ENCODE measurements around the gene CAVIN4.
A peak's percentile ranks its signal among the peaks of the same experiment; 100 is the strongest.

CAVIN4 gene

GRCh38 chr9:100577776-100578448 is at the start of gene CAVIN4:
CAVIN4 (plus strand) TSS chr9:100578079; CDS start chr9:100578144, 65 bp downstream.
- in situ Hi-C loops (cut with MboI; ENCODE audit: low pct_unique_long_range_greater_than_20kb, low sequenced_read_pairs) = no loop called here
- DNase-seq = no peak

GRCh38 chr9:100534401-100534800 is 43.5 kb upstream of the CAVIN4 start:
- in situ Hi-C loops (cut with MboI; ENCODE audit: low pct_unique_long_range_greater_than_20kb, low sequenced_read_pairs) = no loop called here
- DNase-seq = no peak

- in situ Hi-C loops (cut with MboI; ENCODE audit: low pct_unique_long_range_greater_than_20kb, low sequenced_read_pairs) = no loop called here
- DNase-seq = no peak
Observed at GRCh38 chr9:100540327-100540726, 37.6 kb upstream of the CAVIN4 start.

GRCh38 chr9:100549048-100549447 is 28.8 kb upstream of the CAVIN4 start:
- peak; percentile 58 for DNase-seq
- in situ Hi-C loops (cut with MboI; ENCODE audit: low pct_unique_long_range_greater_than_20kb, low sequenced_read_pairs) = no loop called here

- in situ Hi-C loops (cut with MboI; ENCODE audit: low pct_unique_long_range_greater_than_20kb, low sequenced_read_pairs) = no loop called here
- DNase-seq = no peak
Observed at GRCh38 chr9:100554935-100555401, 22.9 kb upstream of the CAVIN4 start.

- in situ Hi-C loops (cut with MboI; ENCODE audit: low pct_unique_long_range_greater_than_20kb, low sequenced_read_pairs) = no loop called here
- DNase-seq = no peak
Observed at GRCh38 chr9:100555471-100555870, 22.4 kb upstream of the CAVIN4 start.

- no peak for DNase-seq
- in situ Hi-C loops (cut with MboI; ENCODE audit: low pct_unique_long_range_greater_than_20kb, low sequenced_read_pairs) = no loop called here
Observed at GRCh38 chr9:100557053-100557452, 20.8 kb upstream of the CAVIN4 start.

- DNase-seq = no peak
- in situ Hi-C loops (cut with MboI; ENCODE audit: low pct_unique_long_range_greater_than_20kb, low sequenced_read_pairs) = no loop called here
Observed at GRCh38 chr9:100561256-100561655, 16.6 kb upstream of the CAVIN4 start.

- in situ Hi-C loops (cut with MboI; ENCODE audit: low pct_unique_long_range_greater_than_20kb, low sequenced_read_pairs) = no loop called here
- no peak for DNase-seq
Observed at GRCh38 chr9:100567856-100568255, 10.0 kb upstream of the CAVIN4 start.

- in situ Hi-C loops (cut with MboI; ENCODE audit: low pct_unique_long_range_greater_than_20kb, low sequenced_read_pairs) = no loop called here
- no peak for DNase-seq
Observed at GRCh38 chr9:100573655-100574260, 4.1 kb upstream of the CAVIN4 start.

- DNase-seq = no peak
- in situ Hi-C loops (cut with MboI; ENCODE audit: low pct_unique_long_range_greater_than_20kb, low sequenced_read_pairs) = no loop called here
Observed at GRCh38 chr9:100575006-100575405, 2.9 kb upstream of the CAVIN4 start.

- in situ Hi-C loops (cut with MboI; ENCODE audit: low pct_unique_long_range_greater_than_20kb, low sequenced_read_pairs) = no loop called here
- no peak for DNase-seq
Observed at GRCh38 chr9:100575765-100576386, 2.0 kb upstream of the CAVIN4 start.

- in situ Hi-C loops (cut with MboI; ENCODE audit: low pct_unique_long_range_greater_than_20kb, low sequenced_read_pairs) = no loop called here
- DNase-seq = no peak
Observed at GRCh38 chr9:100578610-100579009, 731 bp downstream of the CAVIN4 start.

- in situ Hi-C loops (cut with MboI; ENCODE audit: low pct_unique_long_range_greater_than_20kb, low sequenced_read_pairs) = no loop called here
- DNase-seq = no peak
Observed at GRCh38 chr9:100579665-100580064, 1.8 kb downstream of the CAVIN4 start.

- DNase-seq = no peak
- in situ Hi-C loops (cut with MboI; ENCODE audit: low pct_unique_long_range_greater_than_20kb, low sequenced_read_pairs) = no loop called here
Observed at GRCh38 chr9:100580257-100580656, 2.4 kb downstream of the CAVIN4 start.

GRCh38 chr9:100581081-100581480 is 3.2 kb downstream of the CAVIN4 start:
- no peak for DNase-seq
- in situ Hi-C loops (cut with MboI; ENCODE audit: low pct_unique_long_range_greater_than_20kb, low sequenced_read_pairs) = no loop called here

- in situ Hi-C loops (cut with MboI; ENCODE audit: low pct_unique_long_range_greater_than_20kb, low sequenced_read_pairs) = no loop called here
- no peak for DNase-seq
Observed at GRCh38 chr9:100581661-100582060, 3.8 kb downstream of the CAVIN4 start.

- DNase-seq = no peak
- in situ Hi-C loops (cut with MboI; ENCODE audit: low pct_unique_long_range_greater_than_20kb, low sequenced_read_pairs) = no loop called here
Observed at GRCh38 chr9:100583014-100583802, 5.3 kb downstream of the CAVIN4 start.

GRCh38 chr9:100584951-100585350 is 7.1 kb downstream of the CAVIN4 start:
- in situ Hi-C loops (cut with MboI; ENCODE audit: low pct_unique_long_range_greater_than_20kb, low sequenced_read_pairs) = no loop called here
- DNase-seq = no peak

- in situ Hi-C loops (cut with MboI; ENCODE audit: low pct_unique_long_range_greater_than_20kb, low sequenced_read_pairs) = no loop called here
- no peak for DNase-seq
Observed at GRCh38 chr9:100586093-100586492, 8.2 kb downstream of the CAVIN4 start.
